ENCODE results near the gene CLDN9.
A peak's percentile ranks its signal among the peaks of the same experiment; 100 is the strongest.

CLDN9 gene

DNA sequence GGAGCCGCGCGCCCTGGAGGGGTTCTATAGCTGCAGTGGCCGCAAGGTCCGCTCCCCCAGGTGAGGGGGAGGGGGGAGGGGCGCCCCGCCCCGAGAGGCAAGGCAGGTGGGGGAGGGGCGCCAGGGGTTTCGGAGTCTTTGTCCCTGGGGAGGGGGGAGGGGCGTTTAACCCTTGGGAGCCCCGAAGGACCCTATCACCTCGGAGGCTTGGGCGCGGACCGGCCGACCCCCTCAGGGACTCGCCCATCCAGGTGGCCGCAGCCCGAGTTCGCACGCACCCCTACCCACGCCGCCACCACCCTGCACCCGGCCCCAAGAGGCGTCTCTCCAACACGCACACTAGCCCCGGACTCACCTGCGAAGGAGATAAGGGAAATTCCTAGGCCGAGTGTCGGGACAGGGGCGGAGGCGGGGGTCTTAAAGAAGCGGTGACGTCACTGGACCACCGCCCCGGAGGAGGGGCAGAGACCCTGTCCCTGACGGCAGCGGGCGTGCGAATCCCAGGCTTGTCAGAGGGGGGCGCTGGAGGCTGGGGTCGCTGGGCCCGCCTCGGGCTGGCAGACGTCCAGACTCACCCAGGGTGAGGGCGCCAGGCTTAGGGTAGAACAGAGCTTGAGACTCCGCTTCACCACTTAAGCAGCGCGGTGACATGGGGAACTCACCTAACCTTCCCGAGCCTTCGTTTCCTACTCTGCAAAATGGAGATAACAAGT, 5.2 kb downstream of the CLDN9 start, which contains the start of gene CLDN6:
Gene CLDN6, minus strand, starts transcription at position 390 of the 713 bp plus-strand sequence. CDS start 2,162 bp downstream, outside the sequence.
- peak within 1 kb of the TSS; percentile 19 for H3K4me3 Mint-ChIP-seq
- H3K27me3 Mint-ChIP-seq = peaks cover 2% of the 10 kb centered on the region
- no peaks in the 10 kb centered on the region for H3K9me3 Mint-ChIP-seq
- H3K36me3 Mint-ChIP-seq = no peaks in the 10 kb centered on the region
- H3K4me1 Mint-ChIP-seq = peaks cover 31% of the 10 kb centered on the region
- no peak within 1 kb of the TSS for H3K27ac Mint-ChIP-seq

GRCh38 chr16:3019594-3020246, 7.0 kb downstream of the CLDN9 start:
- H3K36me3 Mint-ChIP-seq = peaks cover 3% of the 10 kb centered on the region
- peak overlapping the region; percentile 77 for H3K27ac Mint-ChIP-seq
- H3K4me3 Mint-ChIP-seq = peak overlapping the region; percentile 91
- H3K4me1 Mint-ChIP-seq = peaks cover 42% of the 10 kb centered on the region
- H3K27me3 Mint-ChIP-seq = peaks cover 2% of the 10 kb centered on the region
- no peaks in the 10 kb centered on the region for H3K9me3 Mint-ChIP-seq

GRCh38 chr16:3020247-3020603, 7.5 kb downstream of the CLDN9 start, which contains the start of gene TNFRSF12A:
TNFRSF12A (plus strand) TSS chr16:3020368; CDS start chr16:3020398, 30 bp downstream.
- H3K27me3 Mint-ChIP-seq = peaks cover 2% of the 10 kb centered on the region
- H3K9me3 Mint-ChIP-seq = no peaks in the 10 kb centered on the region
- H3K36me3 Mint-ChIP-seq = peaks cover 3% of the 10 kb centered on the region
- H3K27ac Mint-ChIP-seq = peak within 1 kb of the TSS; percentile 93
- peak within 1 kb of the TSS; percentile 97 for H3K4me3 Mint-ChIP-seq
- peaks cover 45% of the 10 kb centered on the region for H3K4me1 Mint-ChIP-seq

- H3K4me1 Mint-ChIP-seq = peaks cover 47% of the 10 kb centered on the region
- peak overlapping the region; percentile 97 for H3K4me3 Mint-ChIP-seq
- peaks cover 3% of the 10 kb centered on the region for H3K36me3 Mint-ChIP-seq
- H3K27me3 Mint-ChIP-seq = peaks cover 2% of the 10 kb centered on the region
- H3K9me3 Mint-ChIP-seq = no peaks in the 10 kb centered on the region
- H3K27ac Mint-ChIP-seq = peak overlapping the region; percentile 93
Measured at GRCh38 chr16:3020604-3021448, 8.1 kb downstream of the CLDN9 start.

DNA sequence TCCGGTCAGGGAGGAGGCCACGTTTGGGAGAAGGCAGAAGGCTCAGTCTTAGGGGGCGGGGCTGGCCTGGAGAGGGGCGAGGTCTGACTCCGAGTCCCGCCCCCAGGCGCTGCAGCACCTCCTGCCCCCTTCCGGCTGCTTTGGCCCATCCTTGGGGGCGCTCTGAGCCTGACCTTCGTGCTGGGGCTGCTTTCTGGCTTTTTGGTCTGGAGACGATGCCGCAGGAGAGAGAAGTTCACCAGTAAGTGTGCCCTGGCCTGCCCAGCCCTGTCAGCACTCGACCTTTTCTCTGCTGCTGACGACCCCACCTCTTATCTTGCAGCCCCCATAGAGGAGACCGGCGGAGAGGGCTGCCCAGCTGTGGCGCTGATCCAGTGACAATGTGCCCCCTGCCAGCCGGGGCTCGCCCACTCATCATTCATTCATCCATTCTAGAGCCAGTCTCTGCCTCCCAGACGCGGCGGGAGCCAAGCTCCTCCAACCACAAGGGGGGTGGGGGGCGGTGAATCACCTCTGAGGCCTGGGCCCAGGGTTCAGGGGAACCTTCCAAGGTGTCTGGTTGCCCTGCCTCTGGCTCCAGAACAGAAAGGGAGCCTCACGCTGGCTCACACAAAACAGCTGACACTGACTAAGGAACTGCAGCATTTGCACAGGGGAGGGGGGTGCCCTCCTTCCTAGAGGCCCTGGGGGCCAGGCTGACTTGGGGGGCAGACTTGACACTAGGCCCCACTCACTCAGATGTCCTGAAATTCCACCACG, 8.9 kb downstream of the CLDN9 start:
- Mint-ChIP-seq H3K9me3 (no peaks in the 10 kb centered on the region), H3K36me3 (peaks cover 3% of the 10 kb centered on the region), H3K4me3 (peak overlapping the region; percentile 97), H3K4me1 (peaks cover 47% of the 10 kb centered on the region), H3K27ac (peak overlapping the region; percentile 93), H3K27me3 (no peaks in the 10 kb centered on the region)

DNA sequence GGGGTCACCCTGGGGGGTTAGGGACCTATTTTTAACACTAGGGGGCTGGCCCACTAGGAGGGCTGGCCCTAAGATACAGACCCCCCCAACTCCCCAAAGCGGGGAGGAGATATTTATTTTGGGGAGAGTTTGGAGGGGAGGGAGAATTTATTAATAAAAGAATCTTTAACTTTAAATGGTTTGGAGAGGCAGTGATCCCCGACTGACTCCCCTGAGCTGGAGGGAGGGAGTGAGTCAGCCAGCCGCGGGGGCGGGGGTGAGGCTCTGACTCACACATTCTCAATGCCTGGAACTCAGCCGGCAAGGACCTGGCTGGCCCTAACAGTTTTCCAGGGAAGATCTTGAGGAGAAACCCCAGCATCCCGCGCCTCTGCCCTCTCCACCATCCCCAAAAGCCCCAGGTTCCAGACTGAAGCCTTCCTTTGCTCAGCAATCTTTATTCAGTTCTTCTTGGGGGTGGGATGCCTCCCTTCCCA, 9.5 kb downstream of the CLDN9 start:
- Mint-ChIP-seq H3K36me3 (peaks cover 3% of the 10 kb centered on the region), H3K4me1 (peaks cover 47% of the 10 kb centered on the region), H3K27me3 (no peaks in the 10 kb centered on the region), H3K4me3 (peak overlapping the region; percentile 97), H3K9me3 (no peaks in the 10 kb centered on the region), H3K27ac (peak overlapping the region; percentile 93)

- H3K27me3 Mint-ChIP-seq = no peaks in the 10 kb centered on the region
Measured at GRCh38 chr16:3022684-3023414, 10.1 kb downstream of the CLDN9 start.

DNA sequence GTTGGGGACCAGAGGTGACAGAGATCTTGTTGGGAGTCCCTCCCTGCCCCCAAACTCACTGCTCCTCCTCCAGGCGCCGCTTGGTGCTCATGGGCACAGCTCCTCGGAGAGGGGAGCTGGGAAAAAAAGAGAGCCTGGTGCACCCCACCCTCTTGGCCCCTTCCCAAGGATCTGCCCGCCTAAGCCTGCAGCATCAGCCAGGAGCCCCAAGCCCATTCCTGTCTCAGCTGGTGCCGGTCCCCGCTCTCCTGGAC, 10.6 kb downstream of the CLDN9 start:
- Mint-ChIP-seq H3K36me3 (peaks cover 3% of the 10 kb centered on the region), H3K9me3 (no peaks in the 10 kb centered on the region), H3K4me1 (peaks cover 47% of the 10 kb centered on the region), H3K27me3 (no peaks in the 10 kb centered on the region), H3K27ac (peak overlapping the region; percentile 98), H3K4me3 (peak overlapping the region; percentile 97)

More at GRCh38 chr16:3022684-3023414, 10.1 kb downstream of the CLDN9 start:
- H3K36me3 Mint-ChIP-seq = peaks cover 3% of the 10 kb centered on the region
- peak overlapping the region; percentile 93 for H3K27ac Mint-ChIP-seq
- H3K9me3 Mint-ChIP-seq = no peaks in the 10 kb centered on the region
- peak overlapping the region; percentile 97 for H3K4me3 Mint-ChIP-seq
- peaks cover 47% of the 10 kb centered on the region for H3K4me1 Mint-ChIP-seq

GRCh38 chr16:3023669-3024478, 11.2 kb downstream of the CLDN9 start, which contains the start of the genes HCFC1R1 and THOC6:
HCFC1R1 (minus strand) TSS chr16:3023942; CDS start chr16:3023941, 1 bp downstream.
THOC6 (plus strand) TSS chr16:3024035; CDS start chr16:3024327, 292 bp downstream.
- peak within 1 kb of the TSS; percentile 97 for H3K4me3 Mint-ChIP-seq
- peak within 1 kb of the TSS; percentile 98 for H3K27ac Mint-ChIP-seq
- H3K4me1 Mint-ChIP-seq = peaks cover 49% of the 10 kb centered on the region
- H3K36me3 Mint-ChIP-seq = peaks cover 3% of the 10 kb centered on the region
- peaks cover under 1% of the 10 kb centered on the region for H3K27me3 Mint-ChIP-seq
- no peaks in the 10 kb centered on the region for H3K9me3 Mint-ChIP-seq

- Mint-ChIP-seq H3K4me1 (peaks cover 51% of the 10 kb centered on the region), H3K4me3 (peak overlapping the region; percentile 55), H3K27ac (no peak overlapping the region), H3K36me3 (peaks cover 3% of the 10 kb centered on the region), H3K9me3 (no peaks in the 10 kb centered on the region), H3K27me3 (peaks cover 9% of the 10 kb centered on the region)
Measured at GRCh38 chr16:3025032-3026002, 12.6 kb downstream of the CLDN9 start.

GRCh38 chr16:3026003-3026378, 13.3 kb downstream of the CLDN9 start:
- peaks cover 48% of the 10 kb centered on the region for H3K4me1 Mint-ChIP-seq

GRCh38 chr16:3026609-3027488, 14.1 kb downstream of the CLDN9 start:
- H3K4me3 Mint-ChIP-seq = no peak overlapping the region
- H3K9me3 Mint-ChIP-seq = no peaks in the 10 kb centered on the region
- H3K36me3 Mint-ChIP-seq = peaks cover 3% of the 10 kb centered on the region
- H3K27ac Mint-ChIP-seq = no peak overlapping the region
- H3K4me1 Mint-ChIP-seq = peaks cover 40% of the 10 kb centered on the region
- H3K27me3 Mint-ChIP-seq = peaks cover 12% of the 10 kb centered on the region

More at GRCh38 chr16:3026003-3026378, 13.3 kb downstream of the CLDN9 start:
- Mint-ChIP-seq H3K27me3 (peaks cover 9% of the 10 kb centered on the region), H3K4me3 (no peak overlapping the region), H3K9me3 (no peaks in the 10 kb centered on the region), H3K27ac (no peak overlapping the region), H3K36me3 (peaks cover 3% of the 10 kb centered on the region)
